Trophoblast cell (in vitro differentiated cells and primary cell): ENCODE results near the gene LRPPRC.
"Not testable (repeated sequence)": the region's sequence is repeated elsewhere in the genome, so short reads cannot be mapped to it uniquely, and the experiment has no call there.

Source experiments
- DNase-seq, 2 donors: peaks; one replicate each; pipeline ENCODE4 v3.0.0-alpha.2; 2016
- H2AFZ ChIP-seq: 2 replicates; pipeline ENCODE4 v1.6.1; 2013; ENCODE audit warnings: low read length, moderate library complexity, mild to moderate bottlenecking; ENCODE audit not compliant: insufficient read depth, poor library complexity
- H2AK5ac ChIP-seq: 2 replicates; pipeline ENCODE4 v1.6.1; 2013; ENCODE audit warnings: mild to moderate bottlenecking, low read length
- H2BK120ac ChIP-seq: 2 replicates; pipeline ENCODE4 v1.6.1; 2013; ENCODE audit warnings: low read length, mild to moderate bottlenecking, moderate library complexity; ENCODE audit not compliant: insufficient read depth, poor library complexity
- H2BK12ac ChIP-seq: 2 replicates; pipeline ENCODE4 v1.6.1; 2013; ENCODE audit warnings: mild to moderate bottlenecking, low read length, moderate library complexity
- H2BK5ac ChIP-seq: 2 replicates; pipeline ENCODE4 v1.6.1; 2013; ENCODE audit warnings: low read length, low read depth, moderate library complexity, mild to moderate bottlenecking; ENCODE audit not compliant: poor library complexity
- H3K14ac ChIP-seq: 2 replicates; pipeline ENCODE4 v1.6.1; 2013; ENCODE audit warnings: mild to moderate bottlenecking, low read length
- H3K18ac ChIP-seq: 2 replicates; pipeline ENCODE4 v1.6.1; 2013; ENCODE audit warnings: mild to moderate bottlenecking, low read length
- H3K23ac ChIP-seq: 2 replicates; pipeline ENCODE4 v1.6.1; 2013; ENCODE audit warnings: low read length
- H3K27ac ChIP-seq: 2 replicates; pipeline ENCODE4 v1.5.1; 2013; ENCODE audit warnings: low read depth, mild to moderate bottlenecking, inconsistent platforms, low read length, moderate library complexity
- H3K27me3 ChIP-seq: 2 replicates; pipeline ENCODE4 v1.6.1; 2013; ENCODE audit warnings: inconsistent platforms, mild to moderate bottlenecking, low read length, moderate library complexity; ENCODE audit not compliant: insufficient read depth
- H3K36me3 ChIP-seq, 2 experiments: 1 replicate in 1 of 2; 2 replicates in 1 of 2; pipeline ENCODE4 v1.6.1; 2013; ENCODE audit warnings: low read length in 2 of 2, mild to moderate bottlenecking in 2 of 2, moderate library complexity in 1 of 2; ENCODE audit not compliant: insufficient read depth in 2 of 2, control insufficient read depth in 1 of 2
- H3K4ac ChIP-seq: 2 replicates; pipeline ENCODE4 v1.6.1; 2013; ENCODE audit warnings: low read depth, mild to moderate bottlenecking, low read length, moderate library complexity
- H3K4me1 ChIP-seq, 2 experiments: 1 replicate in 1 of 2; 2 replicates in 1 of 2; pipeline ENCODE4 v1.6.1; 2013; ENCODE audit warnings: low read length in 2 of 2, mild to moderate bottlenecking in 2 of 2, moderate library complexity in 1 of 2; ENCODE audit not compliant: insufficient read depth in 2 of 2, control insufficient read depth in 1 of 2
- H3K4me2 ChIP-seq: 2 replicates; pipeline ENCODE4 v1.6.1; 2013; ENCODE audit warnings: inconsistent platforms, mild to moderate bottlenecking, low read length, moderate library complexity
- H3K4me3 ChIP-seq: 2 replicates; pipeline ENCODE4 v1.5.1; 2013; ENCODE audit warnings: mild to moderate bottlenecking, low read depth, low read length, inconsistent platforms
- H3K79me1 ChIP-seq: one replicate; pipeline ENCODE4 v1.6.1; 2013; ENCODE audit warnings: low read length
- H3K79me2 ChIP-seq: 2 replicates; pipeline ENCODE4 v1.6.1; 2013; ENCODE audit warnings: low read length, mild to moderate bottlenecking; ENCODE audit not compliant: control insufficient read depth, insufficient read depth, poor library complexity
- H3K9ac ChIP-seq: 2 replicates; pipeline ENCODE4 v1.6.1; 2013; ENCODE audit warnings: mild to moderate bottlenecking, low read length
- H3K9me3 ChIP-seq: 2 replicates; pipeline ENCODE4 v1.6.1; 2013; ENCODE audit warnings: low read depth, mild to moderate bottlenecking, control low read depth, inconsistent platforms, low read length; ENCODE audit not compliant: insufficient read depth
- H4K12ac ChIP-seq: 2 replicates; pipeline ENCODE4 v1.6.1; 2013; ENCODE audit warnings: low read depth, mild to moderate bottlenecking, low read length, moderate library complexity
- H4K8ac ChIP-seq: 2 replicates; pipeline ENCODE4 v1.6.1; 2013; ENCODE audit warnings: low read depth, mild to moderate bottlenecking, low read length, moderate library complexity
- H4K91ac ChIP-seq: one replicate; pipeline ENCODE4 v1.6.1; 2013; ENCODE audit warnings: low read depth, mild to moderate bottlenecking, low read length, moderate library complexity
- WGBS: extraction: QIAGEN DNeasy Blood & Tissue Kit; methylation state at CpG from one replicate; pipeline ENCODE4 v1.1.7; 2013; ENCODE audit warnings: missing lambda C conversion rate; ENCODE audit not compliant: insufficient read length, insufficient coverage; ENCODE audit errors: extremely low coverage; 5-methylcytosine and 5-hydroxymethylcytosine counted together

The LRPPRC gene

DNA sequence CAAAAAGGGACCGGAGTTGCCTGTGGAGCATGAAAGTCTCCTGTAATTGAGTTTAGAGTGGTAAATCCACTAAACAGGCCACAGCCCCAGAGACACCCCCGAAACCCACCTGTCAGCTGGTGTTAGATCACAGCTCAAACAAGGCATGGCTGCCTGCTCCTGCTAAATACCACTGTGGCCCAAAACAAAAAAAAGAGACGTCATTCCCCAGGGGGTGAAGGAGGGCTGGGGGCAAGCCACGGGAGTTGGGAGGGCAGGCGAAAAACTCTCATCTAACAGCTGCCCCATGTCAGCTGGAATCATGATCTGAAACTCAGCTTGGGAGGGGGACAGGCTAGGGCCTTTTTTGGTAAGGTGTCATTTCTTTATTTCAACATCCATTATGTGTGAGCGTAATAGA is 42.5 kb upstream of the LRPPRC start:
- no peaks in the 10 kb centered on the region for H3K79me1 ChIP-seq
- H3K27ac ChIP-seq = no peak overlapping the region
- no peak overlapping the region for H4K91ac ChIP-seq
- no peak overlapping the region for H3K4me2 ChIP-seq
- H3K14ac ChIP-seq = no peak overlapping the region
- no peak overlapping the region for H3K18ac ChIP-seq
- H3K23ac ChIP-seq = no peak overlapping the region
- H3K4me3 ChIP-seq = no peak overlapping the region
- H2BK120ac ChIP-seq = no peak overlapping the region
- H3K4ac ChIP-seq = no peak overlapping the region
- H4K8ac ChIP-seq = no peak overlapping the region
- H3K9ac ChIP-seq = no peak overlapping the region
- no peaks in the 10 kb centered on the region for H3K4me1 ChIP-seq
- H3K79me2 ChIP-seq = no peaks in the 10 kb centered on the region
- no peaks in the 10 kb centered on the region for H3K27me3 ChIP-seq
- H3K9me3 ChIP-seq = no peaks in the 10 kb centered on the region
- H2BK12ac ChIP-seq = no peak overlapping the region
- H2AK5ac ChIP-seq = no peak overlapping the region
- H2BK5ac ChIP-seq = no peak overlapping the region
- H3K36me3 ChIP-seq = no peaks in the 10 kb centered on the region
- no peak for DNase-seq
- no peak overlapping the region for H4K12ac ChIP-seq
- no CpG with 5 or more reads among the region's 6 CpGs for WGBS
- H2AFZ ChIP-seq = no peak overlapping the region

DNA sequence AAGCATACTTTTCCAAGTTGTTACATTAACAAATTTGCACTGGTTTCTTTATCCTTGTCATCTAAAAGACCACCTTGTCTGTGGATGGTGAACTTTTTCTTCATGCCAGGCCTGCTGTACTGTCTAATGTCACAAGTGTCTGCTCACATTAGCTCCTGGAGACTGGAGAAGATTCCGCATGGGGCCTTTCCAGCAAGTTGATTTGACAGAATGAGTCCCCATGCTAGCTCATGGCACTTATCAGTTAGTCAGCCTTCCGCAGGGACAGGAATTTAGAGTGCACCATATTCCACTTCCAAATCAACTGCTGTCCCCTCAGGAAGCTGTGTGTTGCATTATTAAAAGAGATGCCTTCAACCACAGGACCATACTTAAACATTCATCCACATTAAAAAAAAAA is 41.4 kb upstream of the LRPPRC start:
- no peaks in the 10 kb centered on the region for H3K9me3 ChIP-seq
- H3K79me2 ChIP-seq = no peaks in the 10 kb centered on the region
- H3K4me2 ChIP-seq = no peak overlapping the region
- no peak overlapping the region for H2BK12ac ChIP-seq
- no peak overlapping the region for H3K27ac ChIP-seq
- H2BK120ac ChIP-seq = no peak overlapping the region
- no peaks in the 10 kb centered on the region for H3K79me1 ChIP-seq
- no peak overlapping the region for H2AFZ ChIP-seq
- no peak for DNase-seq
- H3K36me3 ChIP-seq = no peaks in the 10 kb centered on the region
- H4K8ac ChIP-seq = no peak overlapping the region
- H2AK5ac ChIP-seq = no peak overlapping the region
- H4K12ac ChIP-seq = no peak overlapping the region
- H3K9ac ChIP-seq = no peak overlapping the region
- H3K14ac ChIP-seq = no peak overlapping the region
- no peaks in the 10 kb centered on the region for H3K4me1 ChIP-seq
- no peak overlapping the region for H3K4ac ChIP-seq
- no peaks in the 10 kb centered on the region for H3K27me3 ChIP-seq
- H3K4me3 ChIP-seq = no peak overlapping the region
- H2BK5ac ChIP-seq = no peak overlapping the region
- no CpG with 5 or more reads among the region's 2 CpGs for WGBS
- no peak overlapping the region for H3K23ac ChIP-seq
- no peak overlapping the region for H4K91ac ChIP-seq
- H3K18ac ChIP-seq = no peak overlapping the region

DNA sequence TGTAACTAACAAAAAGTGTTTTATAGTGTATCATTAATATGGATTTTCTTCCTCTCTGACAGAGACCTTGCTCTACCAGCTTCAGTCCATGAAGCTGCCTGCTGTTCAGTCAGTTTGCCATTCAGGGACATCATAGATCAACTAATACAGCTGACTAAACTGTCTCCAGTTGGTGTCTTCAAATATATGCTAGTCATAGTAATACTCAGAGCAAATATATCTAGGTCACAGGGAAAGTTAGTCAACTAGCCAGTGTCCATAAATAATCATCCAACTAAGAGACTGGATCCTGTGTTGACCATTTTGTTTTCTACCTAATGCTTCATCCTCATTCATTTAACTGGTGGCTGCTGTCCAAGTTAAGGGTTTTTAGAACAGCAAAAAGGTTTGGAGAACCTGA is 38.2 kb upstream of the LRPPRC start:
- Histone ChIP-seq H3K4ac (no peak overlapping the region), H2AK5ac (no peak overlapping the region), H3K27me3 (no peaks in the 10 kb centered on the region), H3K4me1 (no peaks in the 10 kb centered on the region), H3K23ac (no peak overlapping the region), H3K14ac (no peak overlapping the region), H3K9me3 (no peaks in the 10 kb centered on the region), H4K8ac (no peak overlapping the region), H3K4me3 (no peak overlapping the region), H3K4me2 (no peak overlapping the region), H4K12ac (no peak overlapping the region), H2BK120ac (no peak overlapping the region), H3K79me2 (no peaks in the 10 kb centered on the region), H4K91ac (no peak overlapping the region), H3K36me3 (no peaks in the 10 kb centered on the region), H2AFZ (no peak overlapping the region), H2BK5ac (no peak overlapping the region), H3K27ac (no peak overlapping the region), H3K79me1 (no peaks in the 10 kb centered on the region), H3K9ac (no peak overlapping the region), H2BK12ac (no peak overlapping the region), H3K18ac (no peak overlapping the region)
- DNase-seq = no peak

DNA sequence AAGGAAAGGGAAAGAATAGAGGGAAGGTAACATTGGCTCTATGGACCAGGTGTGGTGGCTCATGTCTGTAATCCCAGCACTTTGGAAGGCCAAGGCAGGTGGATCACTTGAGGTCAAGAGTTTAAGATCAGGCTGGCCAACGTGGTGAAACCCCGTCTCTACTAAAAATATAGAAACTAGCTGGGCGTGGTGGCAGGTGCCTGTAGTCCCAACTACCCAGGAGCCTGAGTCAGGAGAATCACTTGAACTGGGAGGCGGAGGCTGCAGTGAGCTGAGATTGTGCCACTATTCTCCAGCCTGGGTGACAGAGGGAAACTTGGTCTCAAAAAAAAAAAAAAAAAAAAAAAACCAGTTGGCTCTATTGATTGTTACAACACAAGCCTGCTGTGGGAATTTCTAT is 31.3 kb upstream of the LRPPRC start:
- not testable (repeated sequence) for H2BK12ac ChIP-seq, H4K12ac ChIP-seq, H3K27ac ChIP-seq, H3K4me2 ChIP-seq, H3K27me3 ChIP-seq, H3K36me3 ChIP-seq, H2AFZ ChIP-seq, H2AK5ac ChIP-seq, H4K91ac ChIP-seq, H3K4me1 ChIP-seq, H3K4ac ChIP-seq, DNase-seq, H2BK5ac ChIP-seq, H3K4me3 ChIP-seq, H3K9ac ChIP-seq, H3K79me1 ChIP-seq, H3K14ac ChIP-seq, H3K18ac ChIP-seq, H3K79me2 ChIP-seq, H3K9me3 ChIP-seq, H4K8ac ChIP-seq, H3K23ac ChIP-seq, H2BK120ac ChIP-seq
- WGBS = no CpG with 5 or more reads among the region's 4 CpGs

DNA sequence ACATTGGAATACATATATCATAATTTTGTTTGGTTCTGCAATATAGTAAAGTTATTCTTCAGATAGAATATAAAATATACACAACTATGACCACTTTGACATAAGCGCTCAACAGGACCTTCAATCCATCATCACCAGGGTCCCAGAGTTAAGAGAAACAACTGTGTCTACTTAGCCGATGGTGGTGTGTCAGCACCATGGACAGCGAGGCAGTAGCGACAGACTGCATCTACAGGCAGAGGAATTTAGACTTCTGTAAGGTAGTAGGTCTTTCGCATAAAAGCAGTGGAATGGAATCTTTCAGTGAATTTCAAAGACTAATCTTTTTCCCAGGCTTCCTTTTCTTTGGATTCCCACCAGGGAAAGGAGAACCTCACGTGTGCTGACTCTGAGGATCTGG is 20.5 kb upstream of the LRPPRC start:
- Histone ChIP-seq H3K9me3 (no peaks in the 10 kb centered on the region), H2BK5ac (no peak overlapping the region), H4K12ac (no peak overlapping the region), H3K9ac (no peak overlapping the region), H2BK12ac (no peak overlapping the region), H3K79me2 (no peaks in the 10 kb centered on the region), H3K4ac (no peak overlapping the region), H2AK5ac (no peak overlapping the region), H4K8ac (no peak overlapping the region), H4K91ac (no peak overlapping the region), H3K14ac (no peak overlapping the region), H3K4me3 (no peak overlapping the region), H3K27ac (no peak overlapping the region), H3K36me3 (no peaks in the 10 kb centered on the region), H3K4me1 (no peaks in the 10 kb centered on the region), H3K27me3 (no peaks in the 10 kb centered on the region), H2BK120ac (no peak overlapping the region), H2AFZ (no peak overlapping the region), H3K79me1 (no peaks in the 10 kb centered on the region), H3K23ac (no peak overlapping the region), H3K4me2 (no peak overlapping the region), H3K18ac (no peak overlapping the region)
- peak; percentile 19 to 69 for DNase-seq
- no CpG with 5 or more reads among the region's 6 CpGs for WGBS
